MM.1S (cell line): ENCODE data around the gene HSD17B14.

Experiments used
- CTCF ChIP-seq: fragments of 300-600 bp; sonication (generic); IDR thresholded peaks from 2 replicates; pipeline ENCODE4 v1.5.1; 2016; ENCODE audit warnings: antibody characterized with exemption, low read length, mixed read lengths
- EZH2phosphoT487 ChIP-seq: fragments of 300-600 bp; sonication (generic); IDR thresholded peaks from 2 replicates; pipeline ENCODE4 v1.6.1; 2018; ENCODE audit warnings: antibody characterized with exemption, low read length

- TF ChIP-seq CTCF (no peak), EZH2phosphoT487 (no peak)
These were observed 36.0 kb upstream of the HSD17B14 start, which contains the start of gene PPP1R15A for GRCh38 chr19:48872182-48872883.
